Uterus (tissue), 2 donors: ENCODE data around the gene TTC3.

Source experiments
- CTCF ChIP-seq, 4 experiments: fragments of 200-600 bp in 2 of 4; fragments of 450-650 bp in 2 of 4; sonication (generic) in 2 of 4; IDR thresholded peaks; one replicate each; pipeline ENCODE4 v1.5.1; 2016 to 2019; ENCODE audit warnings: antibody characterized with exemption in 4 of 4, mild to moderate bottlenecking in 2 of 4, moderate library complexity in 1 of 4
- POLR2A ChIP-seq, 2 donors: fragments of 450-650 bp; IDR thresholded peaks; one replicate each; pipeline ENCODE4 v1.6.1; 2016; ENCODE audit warnings: antibody characterized with exemption in 2 of 2, mild to moderate bottlenecking in 1 of 2, moderate library complexity in 1 of 2

DNA sequence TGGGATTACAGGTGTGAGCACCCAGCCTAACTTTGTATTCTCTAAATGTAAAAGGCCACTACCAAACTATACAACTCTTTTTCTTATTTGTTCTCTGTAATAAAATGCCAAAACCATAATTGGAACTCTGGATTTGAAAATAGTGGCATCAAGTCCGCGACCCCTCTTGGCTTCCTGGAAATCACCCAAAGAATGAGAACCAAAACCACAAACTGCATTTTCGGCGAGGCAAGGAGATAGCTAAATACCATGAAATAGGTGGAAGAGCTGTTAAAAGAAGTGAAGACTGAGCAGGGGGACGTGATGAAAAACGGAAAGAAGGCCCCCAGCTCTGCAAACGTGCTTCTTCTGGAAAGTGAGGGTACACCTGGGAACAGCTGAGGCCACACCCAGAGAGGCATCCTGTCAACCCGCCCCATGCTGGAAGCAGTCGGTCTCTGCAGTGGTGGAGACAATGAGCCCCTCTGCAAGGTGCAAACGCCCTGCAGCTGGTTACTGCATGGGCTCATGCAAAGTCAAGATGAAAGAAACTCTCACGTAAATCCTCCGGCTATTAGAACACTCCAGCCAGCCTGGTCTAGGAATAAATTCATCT, 171.5 kb downstream of the TTC3 start:
- TF ChIP-seq CTCF (IDR thresholded peaks at IDR 0.05) (no peak), POLR2A (IDR thresholded peaks at IDR 0.05) (no peak)
